ENCODE measurements around the gene CPSF4L. TPM values are rescaled to one million over a fixed set of nuclear protein-coding genes. Genes with fewer than 3 reads are reported as not detected.
A peak's percentile ranks its signal among the peaks of the same experiment; 100 is the strongest.

The CPSF4L gene
- total RNA-seq, 2 donors from 2014 or later: not detected

DNA sequence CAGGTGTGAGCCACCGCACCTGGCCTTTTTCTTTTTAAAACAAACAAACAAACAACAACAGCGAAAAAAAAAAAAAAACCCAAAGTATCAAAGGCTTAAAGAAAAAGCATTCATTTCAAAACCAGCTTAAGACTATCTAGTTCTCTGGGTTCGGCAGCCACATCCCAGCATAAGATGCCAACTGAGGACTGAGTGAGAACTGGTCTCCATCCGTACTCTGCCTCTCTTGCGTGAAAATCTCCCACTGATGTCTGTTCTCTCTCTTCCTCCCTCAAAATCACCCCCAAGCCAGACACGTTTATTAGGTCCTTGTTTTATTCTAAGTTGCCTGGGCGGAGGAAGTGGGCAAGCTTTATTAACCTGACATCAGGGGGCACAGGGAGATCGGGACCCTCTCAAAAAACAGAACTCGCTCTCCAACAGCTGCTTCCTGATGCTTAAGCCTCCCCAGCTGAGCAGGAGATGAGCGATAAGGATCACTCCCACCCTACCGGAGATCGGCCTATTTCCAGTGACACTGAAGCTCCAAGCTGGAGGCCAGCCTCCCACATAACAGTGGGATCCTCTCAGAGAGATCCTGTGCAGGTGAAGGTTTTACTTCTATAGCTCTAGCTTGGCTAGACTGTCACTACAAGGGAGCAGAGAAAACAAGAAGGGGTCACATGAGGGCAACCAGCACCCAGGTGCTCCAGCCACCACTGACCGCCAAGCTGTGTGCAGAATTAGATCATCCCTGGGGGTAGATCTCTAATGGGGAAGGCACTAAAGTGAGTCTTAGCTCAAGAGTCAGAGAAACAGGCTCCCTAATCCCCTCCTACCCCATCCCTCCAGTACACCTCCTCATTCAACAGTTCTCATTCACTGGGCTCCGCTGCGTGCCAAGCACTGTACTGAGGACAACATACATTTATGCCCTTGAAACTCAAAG lies 36.5 kb upstream of the CPSF4L start:
- no peak overlapping the region for H3K27ac Mint-ChIP-seq
- peaks cover 0 to 2% of the 10 kb centered on the region in 2 donors for H3K27me3 Mint-ChIP-seq
- H3K36me3 Mint-ChIP-seq: no peaks in the 10 kb centered on the region
- no peak for ATAC-seq
- no peak for DNase-seq (ENCODE audit: low spot score)
- no peaks in the 10 kb centered on the region for H3K9me3 Mint-ChIP-seq
- H3K4me1 Mint-ChIP-seq (ENCODE audit: low read depth in 2 of 2): no peaks in the 10 kb centered on the region
- H3K4me3 Mint-ChIP-seq: no peak overlapping the region

DNA sequence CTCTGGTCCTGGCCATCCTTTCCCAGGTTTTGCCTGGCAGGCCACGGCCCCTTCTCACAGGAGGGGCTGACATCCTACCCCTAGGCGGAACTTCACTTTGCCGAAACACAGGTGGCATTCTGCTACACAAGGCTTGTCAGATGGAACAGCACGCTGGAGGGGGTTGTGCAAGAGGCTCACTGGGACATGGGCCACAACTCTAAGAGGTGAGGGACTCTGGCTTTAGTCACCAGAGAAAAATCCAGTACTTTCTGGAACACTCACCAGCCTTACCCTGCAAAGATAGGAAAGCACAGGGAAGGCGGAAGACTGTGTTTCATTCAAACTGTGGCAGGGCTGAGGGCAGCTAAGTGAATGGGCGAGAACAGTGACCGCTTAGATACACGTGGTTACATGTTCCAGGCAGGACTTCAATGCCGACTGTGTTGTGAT lies 31.8 kb upstream of the CPSF4L start:
- no peaks in the 10 kb centered on the region for H3K36me3 Mint-ChIP-seq
- H3K27ac Mint-ChIP-seq: peak overlapping the region in 1 of 2 donors; percentile 45
- no peaks in the 10 kb centered on the region for H3K9me3 Mint-ChIP-seq
- H3K4me3 Mint-ChIP-seq: no peak overlapping the region
- ATAC-seq (no peak), DNase-seq (ENCODE audit: low spot score) (no peak)
- peaks cover 21 to 23% of the 10 kb centered on the region in 2 donors for H3K4me1 Mint-ChIP-seq (ENCODE audit: low read depth in 2 of 2)
- H3K27me3 Mint-ChIP-seq: peaks cover 0 to 5% of the 10 kb centered on the region in 2 donors

DNA sequence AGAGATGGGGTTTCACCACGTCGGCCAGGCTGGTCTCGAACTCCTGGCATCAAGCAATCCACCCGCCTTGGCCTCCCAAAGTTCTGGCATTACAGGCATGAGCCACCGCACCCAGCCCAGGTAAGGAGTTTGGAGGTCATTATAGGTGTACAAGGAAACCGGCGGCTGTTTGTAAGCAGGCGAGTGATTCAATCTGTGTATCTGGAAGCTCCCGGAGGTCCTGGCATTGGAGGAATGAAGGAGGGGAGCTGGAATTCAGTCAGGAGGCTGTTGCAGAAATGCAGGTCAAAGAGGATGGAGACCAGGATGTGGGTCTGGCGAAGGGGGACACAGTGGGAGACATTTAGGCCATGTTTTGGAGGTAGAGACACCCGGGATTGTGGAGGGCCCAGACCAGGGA lies 31.4 kb upstream of the CPSF4L start:
- Mint-ChIP-seq H3K27me3 (peaks cover 0 to 5% of the 10 kb centered on the region in 2 donors), H3K4me3 (no peak overlapping the region), H3K4me1 (ENCODE audit: low read depth in 2 of 2) (peaks cover 21 to 23% of the 10 kb centered on the region in 2 donors), H3K36me3 (no peaks in the 10 kb centered on the region), H3K9me3 (no peaks in the 10 kb centered on the region), H3K27ac (peak overlapping the region in 1 of 2 donors; percentile 45)
- no peak for ATAC-seq
- DNase-seq (ENCODE audit: low spot score): no peak

DNA sequence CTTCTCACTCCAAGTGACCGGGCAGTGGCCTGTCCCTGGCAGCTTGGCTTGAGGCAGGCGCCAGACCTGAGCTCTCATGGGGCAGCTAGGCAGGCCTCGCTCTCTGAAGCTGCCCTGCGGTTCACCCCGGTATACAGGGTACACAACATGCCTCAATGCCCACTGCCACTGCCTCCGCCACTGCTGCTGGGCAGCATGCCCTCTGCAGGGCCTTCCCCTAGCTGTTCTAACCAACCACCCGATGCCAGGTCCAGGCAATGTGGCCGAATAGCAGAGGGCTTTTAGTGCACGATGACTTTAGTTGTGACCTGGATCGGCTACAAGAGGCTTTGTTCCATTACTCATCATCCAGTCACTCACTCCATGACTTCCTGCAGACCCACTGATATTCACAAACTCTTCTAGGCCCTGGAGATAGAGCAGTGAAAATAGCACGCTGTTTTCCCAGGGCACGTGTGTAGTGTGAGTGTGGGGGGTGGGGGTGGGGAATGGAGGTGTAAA lies 30.4 kb upstream of the CPSF4L start:
- no peaks in the 10 kb centered on the region for H3K36me3 Mint-ChIP-seq
- H3K27me3 Mint-ChIP-seq: peaks cover 0 to 5% of the 10 kb centered on the region in 2 donors
- ATAC-seq (no peak), DNase-seq (ENCODE audit: low spot score) (no peak)
- H3K9me3 Mint-ChIP-seq: no peaks in the 10 kb centered on the region
- H3K4me3 Mint-ChIP-seq: no peak overlapping the region
- H3K27ac Mint-ChIP-seq: no peak overlapping the region
- peaks cover 21 to 23% of the 10 kb centered on the region in 2 donors for H3K4me1 Mint-ChIP-seq (ENCODE audit: low read depth in 2 of 2)

DNA sequence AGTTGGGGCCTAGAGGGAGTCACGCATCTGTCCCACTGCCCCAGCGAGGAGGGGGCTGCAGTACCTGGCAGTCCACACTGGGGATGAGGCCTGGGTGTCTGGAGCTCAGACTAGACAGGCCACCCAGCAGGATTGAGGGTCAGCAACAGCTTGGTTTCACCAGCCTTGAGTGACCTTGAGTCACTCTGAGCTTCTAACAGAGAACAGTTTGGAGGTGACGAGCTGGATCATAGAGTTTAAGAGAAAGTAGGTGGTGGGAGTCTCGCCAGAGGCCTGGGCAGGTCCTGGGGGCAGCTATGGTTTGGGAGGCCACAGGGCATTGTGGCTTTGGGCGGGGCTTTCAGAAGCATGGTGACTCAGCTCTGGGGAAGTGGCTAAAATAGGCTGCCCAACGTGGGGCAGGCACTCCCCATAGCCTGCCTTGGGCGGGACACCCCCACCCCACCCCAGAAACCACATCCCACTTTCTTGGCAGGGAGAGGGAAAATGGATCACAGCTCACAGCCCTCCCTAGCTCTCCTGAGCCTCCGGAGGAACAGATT lies 29.7 kb upstream of the CPSF4L start:
- Mint-ChIP-seq H3K27ac (peak overlapping the region; percentile 30 to 85), H3K9me3 (no peaks in the 10 kb centered on the region), H3K36me3 (no peaks in the 10 kb centered on the region), H3K27me3 (peaks cover 0 to 5% of the 10 kb centered on the region in 2 donors), H3K4me1 (ENCODE audit: low read depth in 2 of 2) (peaks cover 21 to 23% of the 10 kb centered on the region in 2 donors), H3K4me3 (peak overlapping the region; percentile 53)
- DNase-seq (ENCODE audit: low spot score): no peak
- ATAC-seq: peak; percentile 83

DNA sequence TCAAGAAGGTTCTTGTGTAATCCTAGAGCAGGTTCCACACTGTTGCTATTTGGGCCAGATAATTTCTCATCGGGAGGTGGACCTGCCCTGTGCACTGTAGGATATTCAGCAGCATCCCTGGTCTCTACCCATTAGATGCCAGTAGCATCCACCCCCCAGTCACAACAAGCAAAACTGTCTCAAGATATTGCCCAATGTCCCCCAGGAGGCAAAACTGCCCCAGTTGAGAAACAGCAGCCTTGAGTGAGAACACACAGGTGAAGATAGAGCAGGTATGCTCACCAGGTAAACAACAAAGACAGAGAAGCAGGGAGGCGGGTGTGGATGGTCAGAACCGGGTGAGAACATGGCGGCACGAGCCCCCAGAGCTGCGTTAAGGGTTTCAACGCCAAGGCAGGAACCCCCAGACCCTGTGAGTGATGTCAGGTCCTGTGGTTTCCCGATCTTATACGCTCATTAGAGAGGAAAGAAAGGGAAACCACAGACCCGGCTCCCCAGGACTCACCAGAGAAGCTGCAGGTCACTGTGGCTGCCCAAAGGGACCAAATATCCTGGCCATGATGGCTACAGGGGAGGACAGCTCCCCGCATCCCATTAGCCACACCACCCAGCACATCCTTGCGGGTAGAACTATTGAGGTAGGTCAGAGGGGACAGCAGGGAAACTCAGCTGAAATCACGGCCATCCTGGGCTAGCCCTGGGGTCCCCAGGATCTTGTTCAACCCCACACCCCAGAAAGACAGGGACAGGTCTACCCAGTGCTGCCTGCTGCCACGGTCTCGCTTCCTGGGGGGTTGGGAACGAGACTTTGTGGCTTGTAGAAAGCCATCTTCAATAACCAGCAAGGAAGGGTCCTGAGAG lies 28.9 kb upstream of the CPSF4L start:
- ATAC-seq: peak in 1 of 2 donors; percentile 21
- Mint-ChIP-seq H3K9me3 (no peaks in the 10 kb centered on the region), H3K27me3 (peaks cover 0 to 5% of the 10 kb centered on the region in 2 donors), H3K27ac (peak overlapping the region; percentile 30 to 85), H3K36me3 (no peaks in the 10 kb centered on the region), H3K4me3 (peak overlapping the region; percentile 53), H3K4me1 (ENCODE audit: low read depth in 2 of 2) (peaks cover 21 to 23% of the 10 kb centered on the region in 2 donors)
- no peak for DNase-seq (ENCODE audit: low spot score)

DNA sequence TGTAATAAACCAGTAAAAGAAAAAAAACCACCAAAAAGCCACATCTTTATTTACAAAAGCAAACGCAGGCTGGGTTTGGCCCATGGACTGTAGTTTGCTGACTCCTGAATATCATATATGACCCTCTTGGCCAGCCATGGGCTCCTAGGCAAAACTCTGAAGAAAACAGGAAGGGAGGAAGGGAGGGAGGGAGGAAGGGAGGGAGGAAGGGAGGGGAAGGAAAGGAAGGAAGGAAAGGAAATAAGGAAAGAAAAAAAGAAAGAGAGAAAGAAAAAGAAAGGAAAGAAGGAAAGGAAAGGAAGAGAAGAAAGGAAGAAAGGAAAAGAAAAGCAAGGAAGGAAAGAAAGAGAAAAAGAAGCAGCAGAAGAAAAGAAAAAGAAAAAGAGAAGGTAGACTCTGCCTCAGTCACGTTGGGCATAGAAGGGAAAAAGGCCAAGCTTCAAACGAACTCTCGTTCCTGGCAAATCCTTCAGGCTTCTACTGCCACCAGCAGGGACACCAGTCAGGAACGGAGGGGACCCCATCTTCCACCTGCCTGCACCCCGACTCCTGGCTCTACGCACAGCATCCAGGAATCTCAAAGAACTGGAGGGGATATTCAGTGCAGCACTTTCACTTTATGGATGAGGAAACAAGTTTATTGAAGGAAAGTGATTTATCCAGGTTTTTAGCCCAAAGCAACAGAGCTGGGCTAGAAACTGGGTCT lies 28.0 kb upstream of the CPSF4L start:
- no peak overlapping the region for H3K4me3 Mint-ChIP-seq
- no peak overlapping the region for H3K27ac Mint-ChIP-seq
- H3K4me1 Mint-ChIP-seq (ENCODE audit: low read depth in 2 of 2): peaks cover 21 to 23% of the 10 kb centered on the region in 2 donors
- no peaks in the 10 kb centered on the region for H3K36me3 Mint-ChIP-seq
- no peak for ATAC-seq
- H3K27me3 Mint-ChIP-seq: peaks cover 0 to 5% of the 10 kb centered on the region in 2 donors
- H3K9me3 Mint-ChIP-seq: no peaks in the 10 kb centered on the region
- DNase-seq (ENCODE audit: low spot score): no peak

DNA sequence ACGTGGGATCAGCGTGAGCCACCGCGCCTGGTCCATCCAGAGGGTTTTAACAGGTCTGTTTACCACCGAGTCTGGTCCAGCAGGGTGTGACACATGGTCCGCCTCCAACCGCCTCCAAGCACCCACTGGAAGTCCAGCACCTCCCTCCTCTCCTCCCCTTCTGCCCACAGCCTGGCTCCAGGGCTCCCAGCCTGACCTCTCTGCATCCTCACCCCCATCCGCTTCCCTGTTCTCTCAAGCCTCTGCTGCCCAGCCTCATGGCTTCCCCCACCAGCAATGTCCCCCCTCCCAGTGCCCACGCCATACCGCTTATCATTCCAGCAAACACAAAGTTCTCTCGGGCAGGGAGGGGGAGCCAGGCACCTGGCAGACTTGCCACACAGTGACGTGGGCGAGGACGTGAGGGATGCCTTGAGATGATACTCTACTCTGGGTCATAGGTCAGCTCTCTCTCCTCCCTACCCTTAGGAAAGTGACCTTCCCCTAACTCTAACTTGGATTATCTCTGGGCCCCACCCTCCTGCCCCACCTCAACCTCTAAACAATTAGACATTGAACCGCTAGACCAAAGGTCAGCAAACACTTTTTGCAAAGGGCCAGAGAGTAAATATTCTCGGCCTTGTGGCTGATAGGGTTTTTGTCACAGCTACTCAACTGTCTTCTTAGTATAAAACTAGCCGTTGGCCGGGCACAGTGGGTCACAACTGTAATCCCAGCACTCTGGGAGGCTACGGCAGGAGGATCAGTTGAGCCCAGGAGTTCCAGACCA lies 27.0 kb upstream of the CPSF4L start:
- DNase-seq (ENCODE audit: low spot score) (no peak), ATAC-seq (no peak)
- Mint-ChIP-seq H3K36me3 (no peaks in the 10 kb centered on the region), H3K9me3 (no peaks in the 10 kb centered on the region), H3K4me3 (no peak overlapping the region), H3K27me3 (peaks cover 0 to 5% of the 10 kb centered on the region in 2 donors), H3K27ac (no peak overlapping the region), H3K4me1 (ENCODE audit: low read depth in 2 of 2) (peaks cover 21 to 23% of the 10 kb centered on the region in 2 donors)

DNA sequence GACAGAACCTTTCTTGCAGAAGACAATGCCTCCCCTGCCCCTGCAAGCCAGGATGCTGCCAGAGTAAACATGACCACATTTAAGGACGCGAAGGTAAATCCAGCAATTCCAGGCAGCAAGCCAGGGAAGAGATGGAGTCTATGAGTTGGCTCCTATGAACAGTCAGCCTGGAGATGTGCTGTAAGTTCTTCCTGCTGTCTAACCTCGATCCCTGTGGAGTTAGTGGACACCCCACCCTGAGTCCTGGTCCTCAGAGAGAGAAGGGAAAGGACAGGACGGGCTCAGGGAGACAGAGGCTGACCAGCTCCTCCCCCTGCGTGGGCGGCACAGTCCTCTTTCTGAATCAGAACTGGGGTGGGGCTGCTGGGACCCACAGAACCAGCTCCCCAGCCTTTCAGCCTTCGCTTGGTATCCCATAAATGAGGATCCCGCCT lies 25.2 kb upstream of the CPSF4L start:
- DNase-seq (ENCODE audit: low spot score) (no peak), ATAC-seq (no peak)
- no peaks in the 10 kb centered on the region for H3K9me3 Mint-ChIP-seq
- H3K27ac Mint-ChIP-seq: no peak overlapping the region
- H3K4me3 Mint-ChIP-seq: no peak overlapping the region
- H3K27me3 Mint-ChIP-seq: peaks cover 0 to 5% of the 10 kb centered on the region in 2 donors
- H3K4me1 Mint-ChIP-seq (ENCODE audit: low read depth in 2 of 2): peaks cover 17 to 23% of the 10 kb centered on the region in 2 donors
- no peaks in the 10 kb centered on the region for H3K36me3 Mint-ChIP-seq

DNA sequence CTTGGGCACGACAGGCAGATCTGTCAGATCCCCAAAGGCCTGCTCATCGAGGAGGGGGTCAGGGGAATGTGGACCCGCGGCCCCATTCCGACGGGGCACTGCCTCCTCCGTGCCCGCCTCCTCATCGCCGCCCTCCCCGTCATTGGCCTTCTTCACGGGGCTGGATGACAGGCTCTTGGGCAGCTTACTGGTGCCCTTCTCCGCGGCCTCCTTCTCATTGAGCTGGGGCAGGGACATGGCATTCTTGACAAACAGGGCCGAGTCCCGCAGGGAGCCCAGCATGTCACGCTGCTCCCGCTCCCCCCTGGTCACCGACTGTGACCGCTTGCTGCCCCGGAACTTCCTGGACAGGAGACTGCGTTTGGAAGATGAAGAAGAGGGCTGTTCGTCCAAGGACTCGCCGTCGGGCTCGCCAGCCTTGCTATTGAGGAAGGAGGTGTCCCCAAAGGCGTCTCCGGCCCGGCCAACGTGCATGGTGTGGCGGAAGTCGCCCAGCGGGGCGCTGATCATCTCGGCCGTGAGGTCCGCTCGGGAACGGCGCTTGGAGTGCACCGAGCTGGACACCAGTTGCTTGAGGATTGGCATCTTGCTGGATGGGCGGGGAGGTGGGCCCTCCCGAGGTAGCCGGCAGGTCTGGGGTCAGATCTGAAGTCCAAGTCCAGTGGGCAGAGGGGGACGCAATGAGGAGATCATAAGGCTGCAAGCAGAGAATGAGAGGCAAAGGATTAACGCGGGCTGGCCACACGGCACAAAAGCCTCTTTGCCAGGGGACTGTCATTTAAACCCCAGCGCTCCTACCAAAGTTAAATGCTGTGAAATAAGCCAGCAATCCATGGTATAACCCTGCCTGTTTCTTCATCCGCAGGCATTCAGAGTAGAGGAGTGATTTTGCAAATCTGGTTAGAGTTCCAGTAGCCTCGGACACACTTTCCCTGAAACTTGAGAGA lies 24.5 kb upstream of the CPSF4L start:
- no peak overlapping the region for H3K4me3 Mint-ChIP-seq
- no peaks in the 10 kb centered on the region for H3K9me3 Mint-ChIP-seq
- H3K27me3 Mint-ChIP-seq: peaks cover 0 to 5% of the 10 kb centered on the region in 2 donors
- H3K36me3 Mint-ChIP-seq: no peaks in the 10 kb centered on the region
- peaks cover 10 to 18% of the 10 kb centered on the region in 2 donors for H3K4me1 Mint-ChIP-seq (ENCODE audit: low read depth in 2 of 2)
- H3K27ac Mint-ChIP-seq: no peak overlapping the region
- ATAC-seq: no peak
- no peak for DNase-seq (ENCODE audit: low spot score)

DNA sequence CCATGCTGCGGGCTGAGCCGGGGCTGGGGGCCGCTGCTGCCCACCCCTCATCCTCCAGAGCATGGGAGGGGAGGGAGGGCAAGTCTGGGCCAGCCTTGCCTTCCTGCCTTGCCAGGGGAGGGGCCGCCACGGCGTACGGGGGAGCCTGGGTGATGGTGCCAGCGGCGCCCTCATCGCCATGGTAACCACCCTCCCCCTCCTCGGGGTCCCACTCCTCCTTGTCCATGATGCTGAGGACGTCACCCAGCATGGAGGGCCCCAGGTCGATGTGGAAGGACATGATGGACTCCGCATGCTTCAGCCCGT lies 23.9 kb upstream of the CPSF4L start:
- Mint-ChIP-seq H3K4me3 (no peak overlapping the region), H3K27ac (no peak overlapping the region), H3K4me1 (ENCODE audit: low read depth in 2 of 2) (peaks cover 4 to 12% of the 10 kb centered on the region in 2 donors), H3K27me3 (peaks cover 0 to 5% of the 10 kb centered on the region in 2 donors), H3K9me3 (no peaks in the 10 kb centered on the region), H3K36me3 (no peaks in the 10 kb centered on the region)
- DNase-seq (ENCODE audit: low spot score) (no peak), ATAC-seq (no peak)
